Measurements from ENCODE around the gene CCDC92B.

DNA sequence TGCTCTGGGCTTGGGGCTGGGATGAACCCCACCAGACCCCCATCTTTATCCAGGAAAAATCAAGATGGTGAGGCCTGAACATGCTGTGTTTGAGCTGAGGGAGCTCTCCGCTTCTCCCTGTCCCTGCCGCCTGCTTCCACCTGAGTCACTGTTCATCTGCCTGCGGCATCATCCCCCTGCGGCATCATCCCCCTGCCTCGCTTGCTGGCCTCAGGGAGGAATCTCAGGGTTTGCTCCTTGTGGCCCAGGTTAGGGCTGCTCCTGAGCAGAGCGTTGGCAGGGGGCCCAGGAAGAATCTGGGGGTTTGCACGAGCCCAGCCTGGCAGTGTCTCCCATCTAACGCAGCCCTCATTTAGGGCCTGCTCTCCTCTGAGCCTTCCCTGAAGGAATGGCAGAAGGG, 35.4 kb upstream of the CCDC92B start:
- TF ChIP-seq ZNF263 (CRISPR knock-in tag; IDR thresholded peaks at IDR 0.05; ENCODE audit: low read depth) (no peak), CTCF (IDR thresholded peaks at IDR 0.05) (no peak), ZNF138 (CRISPR knock-in tag; conservative IDR thresholded peaks at IDR 0.05) (no peak), USF2 (CRISPR knock-in tag; IDR thresholded peaks at IDR 0.05) (no peak), KAT7 (CRISPR knock-in tag; IDR thresholded peaks at IDR 0.05; ENCODE audit: borderline replicate concordance) (no peak), MYBL2 (CRISPR knock-in tag; IDR thresholded peaks at IDR 0.05) (no peak), SP1 (CRISPR knock-in tag; conservative IDR thresholded peaks at IDR 0.05) (no peak), ATF2 (CRISPR knock-in tag; IDR thresholded peaks at IDR 0.05; ENCODE audit: borderline replicate concordance, low read depth) (no peak), E2F5 (CRISPR knock-in tag; IDR thresholded peaks at IDR 0.05) (no peak), ETV6 (CRISPR knock-in tag; IDR thresholded peaks at IDR 0.05) (no peak), HMGXB4 (CRISPR knock-in tag; IDR thresholded peaks at IDR 0.05) (no peak), TEAD4 (CRISPR knock-in tag; IDR thresholded peaks at IDR 0.05) (no peak), ATF1 (CRISPR knock-in tag; IDR thresholded peaks at IDR 0.05) (no peak)
- TF ChIP-seq, protein P1, sequence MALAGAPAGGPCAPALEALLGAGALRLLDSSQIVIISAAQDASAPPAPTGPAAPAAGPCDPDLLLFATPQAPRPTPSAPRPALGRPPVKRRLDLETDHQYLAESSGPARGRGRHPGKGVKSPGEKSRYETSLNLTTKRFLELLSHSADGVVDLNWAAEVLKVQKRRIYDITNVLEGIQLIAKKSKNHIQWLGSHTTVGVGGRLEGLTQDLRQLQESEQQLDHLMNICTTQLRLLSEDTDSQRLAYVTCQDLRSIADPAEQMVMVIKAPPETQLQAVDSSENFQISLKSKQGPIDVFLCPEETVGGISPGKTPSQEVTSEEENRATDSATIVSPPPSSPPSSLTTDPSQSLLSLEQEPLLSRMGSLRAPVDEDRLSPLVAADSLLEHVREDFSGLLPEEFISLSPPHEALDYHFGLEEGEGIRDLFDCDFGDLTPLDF (CRISPR knock-in tag; IDR thresholded peaks at IDR 0.05), result no peak

Data from WTC11 (cell line).